ENCODE results near the gene B3GNT2.

GRCh38 chr2:62201307-62201706 lies 5.4 kb downstream of the B3GNT2 start:
- TF ChIP-seq, protein P1, sequence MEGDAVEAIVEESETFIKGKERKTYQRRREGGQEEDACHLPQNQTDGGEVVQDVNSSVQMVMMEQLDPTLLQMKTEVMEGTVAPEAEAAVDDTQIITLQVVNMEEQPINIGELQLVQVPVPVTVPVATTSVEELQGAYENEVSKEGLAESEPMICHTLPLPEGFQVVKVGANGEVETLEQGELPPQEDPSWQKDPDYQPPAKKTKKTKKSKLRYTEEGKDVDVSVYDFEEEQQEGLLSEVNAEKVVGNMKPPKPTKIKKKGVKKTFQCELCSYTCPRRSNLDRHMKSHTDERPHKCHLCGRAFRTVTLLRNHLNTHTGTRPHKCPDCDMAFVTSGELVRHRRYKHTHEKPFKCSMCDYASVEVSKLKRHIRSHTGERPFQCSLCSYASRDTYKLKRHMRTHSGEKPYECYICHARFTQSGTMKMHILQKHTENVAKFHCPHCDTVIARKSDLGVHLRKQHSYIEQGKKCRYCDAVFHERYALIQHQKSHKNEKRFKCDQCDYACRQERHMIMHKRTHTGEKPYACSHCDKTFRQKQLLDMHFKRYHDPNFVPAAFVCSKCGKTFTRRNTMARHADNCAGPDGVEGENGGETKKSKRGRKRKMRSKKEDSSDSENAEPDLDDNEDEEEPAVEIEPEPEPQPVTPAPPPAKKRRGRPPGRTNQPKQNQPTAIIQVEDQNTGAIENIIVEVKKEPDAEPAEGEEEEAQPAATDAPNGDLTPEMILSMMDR (IDR thresholded peaks at IDR 0.05) = no peak
- TF ChIP-seq POLR2A (IDR thresholded peaks at IDR 0.05) = no peak
